Spleen (tissue), 11 donors: ENCODE measurements around the gene SYCP2. TPM values are rescaled to one million over a fixed set of nuclear protein-coding genes. Genes with fewer than 3 reads are reported as not detected.

ENCODE experiments used
- DNase-seq: peaks from one replicate; pipeline ENCODE4 v3.0.0-alpha.2; 2020
- H3K27ac ChIP-seq, 8 donors: fragments of 200-600 bp; sonication (generic) in 7 of 8; 1 replicate in 4 of 8; 2 replicates in 4 of 8; pipeline versions ENCODE4 v1.5.0 to v1.8.0; 2016 to 2021; ENCODE audit warnings: inconsistent platforms in 4 of 8, mild to moderate bottlenecking in 4 of 8, moderate library complexity in 1 of 8
- H3K27me3 ChIP-seq, 7 donors: fragments of 200-600 bp; sonication (generic) in 6 of 7; replicated peaks in 1 of 7; 1 replicate in 4 of 7; 2 replicates in 3 of 7; pipeline versions ENCODE4 v1.5.0 to v1.8.0; 2016 to 2021; ENCODE audit warnings: inconsistent platforms in 3 of 7, mild to moderate bottlenecking in 1 of 7
- H3K36me3 ChIP-seq, 6 donors: fragments of 200-600 bp; sonication (generic) in 5 of 6; 1 replicate in 4 of 6; 2 replicates in 2 of 6; pipeline versions ENCODE4 v1.5.0 to v1.8.0; 2016 to 2021; ENCODE audit warnings: inconsistent platforms in 2 of 6
- H3K4me1 ChIP-seq, 6 donors: fragments of 200-600 bp; sonication (generic) in 5 of 6; 1 replicate in 3 of 6; 2 replicates in 3 of 6; pipeline versions ENCODE4 v1.5.0 to v1.8.0; 2016 to 2021; ENCODE audit warnings: inconsistent platforms in 3 of 6
- H3K4me3 ChIP-seq, 8 donors: fragments of 200-600 bp; sonication (generic) in 7 of 8; 1 replicate in 4 of 8; 2 replicates in 4 of 8; pipeline versions ENCODE4 v1.5.0 to v1.8.0; 2016 to 2021; ENCODE audit warnings: inconsistent platforms in 4 of 8, mild to moderate bottlenecking in 4 of 8, moderate library complexity in 2 of 8
- H3K9me3 ChIP-seq, 8 donors: fragments of 200-600 bp; sonication (generic) in 7 of 8; 1 replicate in 4 of 8; 2 replicates in 4 of 8; pipeline versions ENCODE4 v1.5.0 to v1.8.0; 2016 to 2021; ENCODE audit warnings: inconsistent platforms in 4 of 8
- POLR2A ChIP-seq, 3 donors: fragments of 450-650 bp; IDR thresholded peaks; one replicate each; pipeline ENCODE4 v1.5.1; 2017; ENCODE audit warnings: antibody characterized with exemption in 3 of 3, mild to moderate bottlenecking in 1 of 3
- POLR2AphosphoS5 ChIP-seq, 3 donors: sonication (generic); formaldehyde crosslinking; IDR thresholded peaks; one replicate each; pipeline ENCODE4 v1.5.1; 2017; ENCODE audit warnings: antibody characterized with exemption in 3 of 3
- WGBS, 5 donors: extraction: QIAGEN DNeasy Blood & Tissue Kit in 3 of 5; methylation state at CpG; one replicate each; pipeline versions ENCODE4 v1.1.5 to v1.1.7; 2013 to 2018; 5-methylcytosine and 5-hydroxymethylcytosine counted together
- intact Hi-C: fragments of 100-400 bp; cut with DNase I; formaldehyde crosslinking; loops from one replicate; pipeline ENCODE4 v1.15.0; 2023; ENCODE audit warnings: low total_unique reads
- polyA plus RNA-seq, 3 donors: library from polyadenylated mRNA; stranded (reverse); fragments of 200-250 nt; gene quantifications; one replicate each; pipeline ENCODE4 v1.2.1, GENCODE V29; 2013
- total RNA-seq, 7 donors: library from RNA; depleted of rRNA in 3 of 7; stranded (reverse); fragments of >200 nt in 3 of 7; fragmentation: NEBNext Ultra II Directional in 4 of 7; extraction: Animal tissue kit (Norgen Biotek cat#: 25700) in 4 of 7; gene quantifications; one replicate each; pipeline versions ENCODE4 v1.1.0 to v1.2.1, GENCODE V29; 2016 to 2021
- TF ChIP-seq, protein P1 (sequence below), 11 experiments: fragments of 200-600 bp in 7 of 11; fragments of 450-650 bp in 4 of 11; sonication (generic) in 4 of 11; IDR thresholded peaks in 8 of 11; conservative IDR thresholded peaks in 3 of 11; 1 replicate in 7 of 11; 2 replicates in 4 of 11; pipeline versions ENCODE4 v1.4.0 to v1.8.0; 2016 to 2021; ENCODE audit warnings: antibody characterized with exemption in 11 of 11, inconsistent platforms in 4 of 11, mild to moderate bottlenecking in 1 of 11
- donor health status: healthy with polysubstance abuse.
- donor health status: DM: no; HTN: no; CAD: no; lungs with moderate emphysema.
- donor health status: DM: no; HTN: no; CAD: no.
- donor health status: Bipolar disorder and iron deficiency.
- donor health status: healthy.
- donor health status: DM: no; HTN: no; CAD: no.
- donor health status: DM: yes; HTN: yes; CAD: no.

SYCP2 gene
- total and polyA plus RNA-seq, 10 donors = 1.5 to 9.1 (median 4.9) TPM

DNA sequence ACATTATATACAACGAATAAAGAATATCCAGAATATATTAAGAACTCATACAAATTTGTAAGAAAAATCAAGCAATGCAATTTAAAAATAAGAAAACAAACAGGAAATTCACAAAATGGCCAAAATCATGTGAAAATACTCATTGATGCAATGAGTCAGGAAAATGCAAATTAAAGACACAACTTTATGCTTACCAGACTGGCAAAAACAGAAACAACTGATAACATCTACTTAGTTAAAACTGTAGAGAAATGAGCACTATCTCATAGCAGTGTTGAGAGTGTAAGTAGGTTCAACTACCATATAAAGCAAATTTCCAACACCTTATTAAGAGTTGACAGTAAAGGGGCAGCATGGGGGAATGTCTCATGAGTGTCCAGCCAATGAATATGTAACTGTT, 62.3 kb downstream of the SYCP2 start:
- Histone ChIP-seq H3K27ac (no peak overlapping the region), H3K4me3 (no peak overlapping the region), H3K4me1 (no peaks in the 10 kb centered on the region), H3K9me3 (no peaks in the 10 kb centered on the region), H3K36me3 (no peaks in the 10 kb centered on the region), H3K27me3 (no peaks in the 10 kb centered on the region)
- no peak for DNase-seq
- 48 to 74% (median 65%) methylated on average over 1 of the region's 1 CpG for WGBS, 5 donors
- intact Hi-C loops = no loop called here
- TF ChIP-seq POLR2AphosphoS5 (IDR thresholded peaks at IDR 0.05) = no peak
- no peak for TF ChIP-seq POLR2A (IDR thresholded peaks at IDR 0.05)
- TF ChIP-seq, protein P1, sequence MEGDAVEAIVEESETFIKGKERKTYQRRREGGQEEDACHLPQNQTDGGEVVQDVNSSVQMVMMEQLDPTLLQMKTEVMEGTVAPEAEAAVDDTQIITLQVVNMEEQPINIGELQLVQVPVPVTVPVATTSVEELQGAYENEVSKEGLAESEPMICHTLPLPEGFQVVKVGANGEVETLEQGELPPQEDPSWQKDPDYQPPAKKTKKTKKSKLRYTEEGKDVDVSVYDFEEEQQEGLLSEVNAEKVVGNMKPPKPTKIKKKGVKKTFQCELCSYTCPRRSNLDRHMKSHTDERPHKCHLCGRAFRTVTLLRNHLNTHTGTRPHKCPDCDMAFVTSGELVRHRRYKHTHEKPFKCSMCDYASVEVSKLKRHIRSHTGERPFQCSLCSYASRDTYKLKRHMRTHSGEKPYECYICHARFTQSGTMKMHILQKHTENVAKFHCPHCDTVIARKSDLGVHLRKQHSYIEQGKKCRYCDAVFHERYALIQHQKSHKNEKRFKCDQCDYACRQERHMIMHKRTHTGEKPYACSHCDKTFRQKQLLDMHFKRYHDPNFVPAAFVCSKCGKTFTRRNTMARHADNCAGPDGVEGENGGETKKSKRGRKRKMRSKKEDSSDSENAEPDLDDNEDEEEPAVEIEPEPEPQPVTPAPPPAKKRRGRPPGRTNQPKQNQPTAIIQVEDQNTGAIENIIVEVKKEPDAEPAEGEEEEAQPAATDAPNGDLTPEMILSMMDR (IDR thresholded peaks at IDR 0.05 in 8 of 11, conservative IDR thresholded peaks at IDR 0.05 in 3 of 11) = no peak

DNA sequence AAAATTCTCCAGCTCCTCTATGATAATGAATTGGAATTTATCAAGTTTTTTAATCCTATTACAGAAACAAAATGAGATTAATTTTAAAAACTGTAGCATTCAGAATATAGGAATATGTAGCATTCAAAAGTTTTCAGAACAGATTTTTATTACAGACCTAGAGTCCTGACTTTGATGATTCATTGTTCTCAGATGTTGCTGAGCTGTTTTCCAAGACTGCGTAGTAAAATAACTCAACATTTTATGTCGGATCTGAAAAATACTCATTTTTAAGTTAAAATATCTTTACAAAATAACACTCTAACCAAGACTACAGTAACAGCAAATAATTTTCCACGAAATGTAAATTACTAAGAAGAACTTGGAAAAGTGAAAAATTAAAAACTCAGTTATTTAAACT, 67.1 kb downstream of the SYCP2 start:
- no peak for TF ChIP-seq POLR2A (IDR thresholded peaks at IDR 0.05)
- TF ChIP-seq, protein P1 (IDR thresholded peaks at IDR 0.05 in 8 of 11, conservative IDR thresholded peaks at IDR 0.05 in 3 of 11) = no peak
- no peak for TF ChIP-seq POLR2AphosphoS5 (IDR thresholded peaks at IDR 0.05)
- Histone ChIP-seq H3K9me3 (no peaks in the 10 kb centered on the region), H3K4me1 (no peaks in the 10 kb centered on the region), H3K27me3 (no peaks in the 10 kb centered on the region), H3K27ac (no peak overlapping the region), H3K4me3 (no peak overlapping the region), H3K36me3 (no peaks in the 10 kb centered on the region)
- intact Hi-C loops = no loop called here
- WGBS, 5 donors = 86 to 91% (median 87%) methylated on average over 3 of the region's 3 CpGs
- DNase-seq = no peak

DNA sequence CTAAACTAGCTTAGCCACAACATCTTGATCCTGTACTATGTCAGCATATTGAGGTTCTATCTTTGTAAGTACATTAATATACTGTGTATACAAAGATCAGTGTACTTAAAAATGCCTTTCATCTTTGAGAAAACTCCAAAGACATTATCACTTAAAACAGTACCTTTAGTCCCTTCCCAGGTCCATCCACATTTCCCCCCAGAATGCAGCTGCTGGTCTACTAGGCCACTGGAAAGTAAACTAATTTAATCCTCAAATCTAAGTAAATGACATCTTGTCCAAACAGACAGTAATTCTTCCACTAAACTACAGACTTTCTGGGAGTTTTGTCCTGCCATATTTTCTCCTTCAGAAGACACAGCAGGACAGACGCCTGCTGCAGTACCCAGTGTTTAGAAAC, 68.7 kb downstream of the SYCP2 start:
- DNase-seq = no peak
- Histone ChIP-seq H3K9me3 (no peaks in the 10 kb centered on the region), H3K4me3 (no peak overlapping the region), H3K27me3 (no peaks in the 10 kb centered on the region), H3K27ac (no peak overlapping the region), H3K4me1 (no peaks in the 10 kb centered on the region), H3K36me3 (no peaks in the 10 kb centered on the region)
- TF ChIP-seq, protein P1 (IDR thresholded peaks at IDR 0.05 in 8 of 11, conservative IDR thresholded peaks at IDR 0.05 in 3 of 11) = no peak
- TF ChIP-seq POLR2A (IDR thresholded peaks at IDR 0.05) = no peak
- no peak for TF ChIP-seq POLR2AphosphoS5 (IDR thresholded peaks at IDR 0.05)
- intact Hi-C loops = no loop called here
- 88 to 94% (median 92%) methylated on average over 1 of the region's 1 CpG for WGBS, 5 donors

DNA sequence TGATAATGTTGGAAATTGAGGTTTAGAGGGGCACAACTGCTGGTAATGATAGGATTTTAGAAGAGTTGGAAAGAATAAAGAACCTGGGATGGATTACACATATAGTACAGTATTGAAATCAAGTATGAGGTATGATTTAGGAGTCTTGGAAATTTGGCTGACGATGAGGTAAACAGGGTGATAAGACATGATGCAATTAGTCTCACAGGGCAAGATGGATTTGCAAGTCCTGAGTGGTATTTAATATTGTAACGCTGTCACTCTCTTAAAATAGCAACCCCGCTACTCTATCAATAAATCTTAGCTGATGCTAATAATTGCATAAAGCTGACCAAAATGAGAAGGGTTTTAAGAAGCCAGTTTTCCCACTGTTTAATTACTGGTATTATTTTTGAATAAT, 70.4 kb downstream of the SYCP2 start:
- DNase-seq = no peak
- H3K27ac ChIP-seq = no peak overlapping the region
- intact Hi-C loops = no loop called here
- H3K9me3 ChIP-seq = peaks cover 0 to 4% (median 0%) of the 10 kb centered on the region in 8 donors
- no peak overlapping the region for H3K4me3 ChIP-seq
- H3K4me1 ChIP-seq = no peaks in the 10 kb centered on the region
- no peaks in the 10 kb centered on the region for H3K36me3 ChIP-seq
- TF ChIP-seq, protein P1 (IDR thresholded peaks at IDR 0.05 in 8 of 11, conservative IDR thresholded peaks at IDR 0.05 in 3 of 11) = no peak
- no peak for TF ChIP-seq POLR2A (IDR thresholded peaks at IDR 0.05)
- TF ChIP-seq POLR2AphosphoS5 (IDR thresholded peaks at IDR 0.05) = no peak
- 93 to 97% (median 95%) methylated on average over 3 of the region's 3 CpGs for WGBS, 5 donors
- no peaks in the 10 kb centered on the region for H3K27me3 ChIP-seq
